ENCODE measurements around the gene ZBTB8A.
"Not testable (repeated sequence)": the region's sequence is repeated elsewhere in the genome, so short reads cannot be mapped to it uniquely, and the experiment has no call there.

Gene ZBTB8A

GRCh38 chr1:32538887-32539583 is at the start of gene ZBTB8A:
ZBTB8A (plus strand) TSS chr1:32539427; CDS start chr1:32592932, 53,505 bp downstream.
- DNase-seq, result peak in 1 of 2 donors; percentile 1

DNA sequence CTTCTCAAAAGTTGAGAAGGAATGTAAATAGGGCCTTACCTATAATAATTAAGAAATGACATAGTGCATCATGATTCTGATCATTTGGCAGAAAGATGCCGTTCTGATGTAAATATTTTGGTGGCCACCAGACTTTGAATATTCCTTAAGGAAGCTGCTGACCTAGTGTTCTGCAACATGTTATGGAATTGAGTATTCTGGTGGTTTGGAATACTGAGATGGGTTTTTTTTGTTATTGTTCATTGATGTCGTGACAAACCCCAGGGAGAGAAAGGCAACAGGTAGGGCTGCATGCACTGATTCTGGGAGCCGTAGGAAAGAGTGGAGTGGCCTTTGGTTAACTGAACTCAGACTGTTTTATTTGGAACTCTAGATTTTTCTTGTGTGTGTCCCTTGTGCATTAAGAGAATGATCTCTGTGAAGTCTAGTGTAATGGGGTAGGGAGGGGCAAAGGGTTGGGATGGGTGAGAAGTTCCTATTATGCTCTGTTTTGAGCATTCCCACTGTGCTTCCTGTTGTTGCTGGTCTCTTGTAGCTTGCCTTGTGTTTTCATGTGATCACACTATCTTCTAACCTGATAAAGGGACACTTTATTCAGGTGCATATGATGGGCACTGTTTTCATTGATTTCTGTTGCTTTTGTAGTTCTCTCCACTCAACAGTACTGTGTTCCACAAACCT is 49.3 kb upstream of the ZBTB8A start:
- no peak for DNase-seq

DNA sequence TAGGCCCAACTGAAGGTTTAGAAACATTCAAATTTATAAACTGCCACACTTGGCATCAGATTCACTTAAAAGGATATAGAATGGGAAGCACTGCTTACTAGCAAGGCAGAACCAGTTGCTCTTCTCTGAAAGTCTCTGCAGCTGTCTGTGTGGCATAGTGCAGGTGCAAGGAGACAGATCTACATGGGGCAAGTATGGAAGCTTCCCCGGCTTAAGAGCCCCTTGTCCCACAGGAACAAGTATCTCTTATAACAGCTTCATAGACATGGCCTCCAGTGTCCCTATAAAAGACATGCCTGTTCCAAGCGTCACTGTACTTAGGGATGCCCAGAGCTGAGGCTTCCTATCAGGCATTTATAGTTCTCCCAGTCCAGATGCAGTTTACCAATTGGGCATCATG is 47.8 kb upstream of the ZBTB8A start:
- no peak for DNase-seq

GRCh38 chr1:32494196-32494595 is 45.0 kb upstream of the ZBTB8A start:
- no peak for DNase-seq

- DNase-seq, result no peak
Measured at GRCh38 chr1:32494711-32495337, 44.4 kb upstream of the ZBTB8A start.

GRCh38 chr1:32496127-32496526 is 43.1 kb upstream of the ZBTB8A start:
- no peak for DNase-seq

- no peak for DNase-seq
Measured at GRCh38 chr1:32498751-32499150, 40.5 kb upstream of the ZBTB8A start.

GRCh38 chr1:32500387-32501209 is 38.6 kb upstream of the ZBTB8A start:
- peak in 1 of 2 donors; percentile 3 for DNase-seq

- DNase-seq, result no peak
Measured at GRCh38 chr1:32501865-32502264, 37.4 kb upstream of the ZBTB8A start.

- DNase-seq, result no peak
Measured at GRCh38 chr1:32503153-32503552, 36.1 kb upstream of the ZBTB8A start.

- no peak for DNase-seq
Measured at GRCh38 chr1:32507021-32507420, 32.2 kb upstream of the ZBTB8A start.

DNA sequence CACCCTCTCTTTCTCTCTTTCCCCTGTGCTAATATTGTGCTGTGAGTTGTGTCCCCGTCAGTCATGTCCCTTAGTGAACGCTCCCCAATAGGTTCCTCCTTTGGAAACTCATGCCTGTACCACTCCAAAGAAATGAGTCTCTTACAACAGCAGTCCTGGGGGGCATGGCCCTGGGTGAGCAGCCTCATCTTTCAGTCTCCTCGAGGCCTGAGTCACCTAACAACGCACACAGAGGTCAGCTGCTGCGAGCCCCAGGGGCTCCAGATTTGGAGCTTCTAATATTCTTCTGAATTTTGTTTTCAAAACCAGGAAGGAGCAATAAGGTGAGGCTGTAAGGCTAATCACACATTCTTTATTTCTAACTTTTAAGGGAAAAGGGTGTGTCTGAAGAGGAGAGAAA is 30.5 kb upstream of the ZBTB8A start:
- no peak for DNase-seq

GRCh38 chr1:32509939-32510338 is 29.3 kb upstream of the ZBTB8A start:
- DNase-seq, result no peak

DNA sequence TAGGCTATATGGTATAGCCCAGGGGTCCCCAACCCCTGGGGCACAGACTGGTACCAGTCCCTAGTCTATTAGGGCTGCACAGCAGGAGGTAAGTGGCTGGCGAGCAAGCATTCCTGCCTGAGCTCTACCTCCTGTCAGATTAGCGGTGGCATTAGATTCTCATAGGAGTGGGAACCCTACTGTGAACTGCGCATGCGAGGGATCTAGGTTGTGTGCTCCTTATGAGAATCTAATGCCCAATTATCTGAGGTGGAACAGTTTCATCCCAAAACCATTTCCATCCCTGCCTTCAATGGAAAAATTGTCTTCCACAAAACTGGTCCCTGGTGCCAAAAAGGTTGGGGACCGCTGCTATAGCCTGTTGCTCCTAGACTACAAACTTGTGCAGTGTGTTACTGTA is 22.8 kb upstream of the ZBTB8A start:
- no peak for DNase-seq

DNA sequence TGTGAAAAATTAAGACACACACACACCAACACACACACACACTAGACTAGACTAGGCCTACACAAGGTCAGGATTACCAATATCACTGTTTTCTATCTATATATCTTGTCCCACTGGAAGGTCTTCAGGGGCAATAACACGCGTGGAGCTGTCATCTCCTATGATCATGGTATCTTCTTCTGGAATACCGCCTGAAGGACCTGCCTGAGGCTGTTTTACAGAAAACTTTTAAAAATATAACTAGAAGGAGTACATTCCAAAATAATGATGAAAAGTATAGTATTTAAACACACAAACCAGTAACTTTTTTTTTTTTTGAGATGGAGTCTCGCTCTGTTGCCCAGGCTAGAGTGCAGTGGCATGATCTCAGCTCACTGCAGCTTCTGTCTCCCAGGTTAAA is 20.3 kb upstream of the ZBTB8A start:
- no peak for DNase-seq

DNA sequence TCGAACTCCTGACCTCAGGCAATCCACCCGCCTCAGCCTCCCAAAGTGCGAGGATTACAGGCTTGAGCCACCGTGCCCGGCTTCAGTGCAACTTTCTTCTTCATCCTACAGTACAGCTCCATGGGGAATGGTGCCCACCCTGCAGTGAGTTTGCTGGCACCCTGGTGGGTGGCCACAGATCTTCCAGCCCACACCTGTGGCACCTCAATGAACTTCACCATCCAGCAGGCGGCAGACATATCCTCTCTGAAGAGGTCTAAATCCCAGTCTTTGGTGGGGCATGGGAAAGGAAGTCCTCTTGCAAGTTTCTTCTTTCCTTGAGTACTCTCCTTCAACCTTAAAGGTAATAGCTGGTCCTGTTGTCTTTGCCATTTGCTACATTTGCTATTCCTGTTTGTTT is 18.1 kb upstream of the ZBTB8A start:
- no peak for DNase-seq

DNA sequence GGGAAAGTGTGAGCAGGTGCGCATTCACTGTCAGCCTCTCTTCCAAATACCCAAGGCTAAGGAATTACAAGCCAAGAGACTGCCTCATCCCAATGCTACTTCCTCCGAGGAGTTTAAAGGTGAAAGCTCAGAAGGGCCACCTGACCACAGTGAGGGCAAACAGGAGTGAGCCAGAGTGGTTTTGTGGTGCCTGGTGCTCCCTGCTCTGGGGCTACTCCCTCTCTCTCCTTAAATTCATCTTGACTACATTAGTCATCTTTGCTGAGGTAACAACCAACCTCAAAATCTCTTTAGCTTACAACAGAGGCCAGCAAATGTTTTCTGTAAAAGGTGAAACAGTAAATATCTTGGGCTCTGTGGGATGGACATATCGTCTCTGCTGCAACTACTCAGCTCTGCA is 14.2 kb upstream of the ZBTB8A start:
- DNase-seq, result no peak

DNA sequence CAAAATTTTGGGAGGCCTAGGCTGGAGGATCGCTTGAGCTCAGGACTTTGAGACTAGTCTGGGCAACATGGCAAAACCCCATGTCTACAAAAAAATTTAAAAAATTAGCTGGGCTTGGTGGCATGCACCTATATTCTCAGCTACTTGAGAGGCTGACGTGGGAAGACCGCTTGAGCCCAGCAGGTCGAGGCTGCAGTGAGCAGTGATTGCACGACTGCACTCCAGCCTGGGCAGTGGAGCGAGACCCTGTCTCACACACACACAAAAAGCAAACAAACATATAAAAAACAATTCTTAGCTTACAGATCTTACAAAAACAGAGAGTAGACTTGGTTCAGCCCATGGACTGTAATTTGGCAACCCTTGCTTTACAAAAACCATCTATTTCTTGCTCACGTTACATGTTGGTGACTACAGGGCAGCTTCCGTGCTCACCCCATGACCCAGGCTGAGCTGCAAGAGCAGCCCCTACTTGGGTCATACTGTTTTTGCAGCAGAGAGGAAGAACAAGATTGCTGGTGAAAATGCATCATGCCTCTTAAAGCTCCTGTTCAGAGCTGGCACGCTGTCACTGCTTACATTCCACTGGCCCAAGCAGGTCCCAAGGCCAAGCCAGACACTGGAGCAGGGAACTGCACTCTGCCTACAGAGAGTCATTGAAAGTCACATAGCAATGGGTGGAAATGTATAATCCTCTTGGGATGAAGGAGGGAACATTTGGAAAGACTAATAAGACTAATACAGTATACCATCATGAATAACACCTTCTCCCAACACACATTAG is 13.4 kb upstream of the ZBTB8A start:
- DNase-seq, result no peak

- DNase-seq, result not testable (repeated sequence)
Measured at GRCh38 chr1:32528550-32528949, 10.7 kb upstream of the ZBTB8A start.

- DNase-seq, result no peak
Measured at GRCh38 chr1:32533792-32534327, 5.4 kb upstream of the ZBTB8A start.

DNA sequence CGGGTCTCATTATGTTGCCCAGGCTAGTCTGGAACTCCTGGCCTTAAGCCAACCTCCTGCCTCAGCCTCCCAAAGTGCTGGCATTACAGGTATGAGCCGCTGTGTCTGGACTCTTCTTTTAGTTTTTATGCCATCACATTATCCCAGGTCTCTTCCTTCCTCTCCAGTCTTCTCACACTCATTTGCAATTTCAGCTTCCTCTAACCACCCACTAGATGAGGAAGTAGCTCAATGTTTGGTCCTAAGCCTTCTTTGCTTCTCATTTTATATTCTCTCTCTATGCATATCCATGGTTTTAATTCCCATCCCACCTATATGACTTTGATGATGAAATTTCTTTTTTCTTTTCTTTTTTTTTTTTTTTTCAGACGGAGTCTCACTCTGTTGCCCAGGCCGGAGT is 3.1 kb upstream of the ZBTB8A start:
- DNase-seq, result no peak

DNA sequence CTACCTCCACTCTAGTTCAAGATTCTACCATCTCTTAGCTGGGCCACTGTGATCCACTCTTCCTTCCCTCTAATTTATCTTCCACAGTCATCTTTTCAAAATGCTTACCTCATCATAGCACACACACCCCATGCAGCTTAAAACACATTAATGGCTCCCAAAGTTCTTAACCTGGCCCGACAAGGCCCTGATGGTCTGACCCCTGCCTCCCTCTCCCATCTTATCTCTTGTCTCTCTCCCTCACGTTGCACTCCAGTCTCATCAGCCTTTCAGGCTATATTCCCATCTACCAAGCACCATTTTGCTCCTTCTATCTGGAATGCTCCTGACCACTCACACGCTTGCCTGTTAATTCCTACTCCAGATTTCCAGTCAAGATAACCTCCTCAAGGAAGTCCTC is 2.5 kb upstream of the ZBTB8A start:
- DNase-seq, result no peak

Measured in activated CD4-positive, alpha-beta T cell treated with anti-CD3 and anti-CD28 coated beads for 4 hours (primary cell).